Measurements from ENCODE around the gene PCSK6.

The PCSK6 gene

DNA sequence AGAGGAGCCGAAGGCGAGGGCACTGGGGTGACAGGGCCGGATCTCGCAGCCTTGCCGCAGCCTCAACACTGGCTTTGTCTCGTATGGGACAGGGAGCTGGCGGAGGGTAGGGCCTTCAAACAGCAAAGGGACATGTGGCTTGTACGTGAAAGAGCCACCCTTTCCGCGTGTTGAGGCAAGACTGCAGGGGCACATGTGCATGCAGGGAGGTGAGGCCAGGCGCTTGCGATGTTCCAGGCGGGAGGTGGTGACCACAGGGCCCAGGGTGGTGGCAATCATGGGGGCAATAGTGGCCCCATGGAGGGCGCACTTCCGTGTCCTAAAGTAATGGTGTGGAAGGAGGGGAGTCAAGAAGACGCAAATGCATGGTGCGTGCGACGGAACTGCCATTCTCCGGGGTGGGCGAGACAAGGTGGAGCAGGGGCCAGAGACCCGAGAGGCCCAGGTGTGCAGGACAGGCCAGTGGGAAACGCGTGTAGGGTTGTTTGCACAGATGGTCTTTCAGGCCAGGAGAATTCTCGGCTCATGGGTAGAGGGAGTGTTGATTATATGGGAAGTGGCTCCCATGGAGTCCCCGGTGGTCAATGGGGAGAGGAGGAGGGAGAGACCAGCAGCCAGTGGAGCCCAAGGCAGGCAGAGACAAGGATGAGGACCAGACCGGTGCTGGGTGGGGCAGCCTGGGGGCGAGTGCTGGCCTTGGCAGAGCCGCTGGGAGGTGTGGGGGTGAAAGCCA lies 45.8 kb upstream of the PCSK6 start:
- Histone ChIP-seq H3K4me2 (ENCODE audit: low read depth, low read length, poor library complexity, severe bottlenecking) (no peak overlapping the region), H3K4me3 (ENCODE audit: insufficient read depth, low read length, poor library complexity, severe bottlenecking) (no peak overlapping the region), H3K27me3 (ENCODE audit: low read length) (no peaks in the 10 kb centered on the region), H2AFZ (ENCODE audit: low read depth, low read length, severe bottlenecking) (no peak overlapping the region), H3F3A (ENCODE audit: insufficient read depth) (no peaks in the 10 kb centered on the region), H3K36me3 (ENCODE audit: low read length) (no peaks in the 10 kb centered on the region), H4K20me1 (ENCODE audit: low read depth, low read length) (no peaks in the 10 kb centered on the region), H3K9ac (ENCODE audit: low read length) (no peak overlapping the region), H3K27ac (ENCODE audit: low read depth, low read length) (no peak overlapping the region), H3K9me3 (ENCODE audit: insufficient read depth, low read length) (no peaks in the 10 kb centered on the region), H3K9me2 (replicated peaks; ENCODE audit: insufficient read depth, low read length) (no peaks in the 10 kb centered on the region), H3K79me2 (ENCODE audit: insufficient read depth, low read length) (no peaks in the 10 kb centered on the region)
- no peak for TF ChIP-seq EZH2phosphoT487 (conservative IDR thresholded peaks at IDR 0.05; ENCODE audit: low read length)
- TF ChIP-seq, protein P1, sequence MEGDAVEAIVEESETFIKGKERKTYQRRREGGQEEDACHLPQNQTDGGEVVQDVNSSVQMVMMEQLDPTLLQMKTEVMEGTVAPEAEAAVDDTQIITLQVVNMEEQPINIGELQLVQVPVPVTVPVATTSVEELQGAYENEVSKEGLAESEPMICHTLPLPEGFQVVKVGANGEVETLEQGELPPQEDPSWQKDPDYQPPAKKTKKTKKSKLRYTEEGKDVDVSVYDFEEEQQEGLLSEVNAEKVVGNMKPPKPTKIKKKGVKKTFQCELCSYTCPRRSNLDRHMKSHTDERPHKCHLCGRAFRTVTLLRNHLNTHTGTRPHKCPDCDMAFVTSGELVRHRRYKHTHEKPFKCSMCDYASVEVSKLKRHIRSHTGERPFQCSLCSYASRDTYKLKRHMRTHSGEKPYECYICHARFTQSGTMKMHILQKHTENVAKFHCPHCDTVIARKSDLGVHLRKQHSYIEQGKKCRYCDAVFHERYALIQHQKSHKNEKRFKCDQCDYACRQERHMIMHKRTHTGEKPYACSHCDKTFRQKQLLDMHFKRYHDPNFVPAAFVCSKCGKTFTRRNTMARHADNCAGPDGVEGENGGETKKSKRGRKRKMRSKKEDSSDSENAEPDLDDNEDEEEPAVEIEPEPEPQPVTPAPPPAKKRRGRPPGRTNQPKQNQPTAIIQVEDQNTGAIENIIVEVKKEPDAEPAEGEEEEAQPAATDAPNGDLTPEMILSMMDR (IDR thresholded peaks at IDR 0.05; ENCODE audit: insufficient read depth, low read length, poor library complexity, severe bottlenecking), result no peak

DNA sequence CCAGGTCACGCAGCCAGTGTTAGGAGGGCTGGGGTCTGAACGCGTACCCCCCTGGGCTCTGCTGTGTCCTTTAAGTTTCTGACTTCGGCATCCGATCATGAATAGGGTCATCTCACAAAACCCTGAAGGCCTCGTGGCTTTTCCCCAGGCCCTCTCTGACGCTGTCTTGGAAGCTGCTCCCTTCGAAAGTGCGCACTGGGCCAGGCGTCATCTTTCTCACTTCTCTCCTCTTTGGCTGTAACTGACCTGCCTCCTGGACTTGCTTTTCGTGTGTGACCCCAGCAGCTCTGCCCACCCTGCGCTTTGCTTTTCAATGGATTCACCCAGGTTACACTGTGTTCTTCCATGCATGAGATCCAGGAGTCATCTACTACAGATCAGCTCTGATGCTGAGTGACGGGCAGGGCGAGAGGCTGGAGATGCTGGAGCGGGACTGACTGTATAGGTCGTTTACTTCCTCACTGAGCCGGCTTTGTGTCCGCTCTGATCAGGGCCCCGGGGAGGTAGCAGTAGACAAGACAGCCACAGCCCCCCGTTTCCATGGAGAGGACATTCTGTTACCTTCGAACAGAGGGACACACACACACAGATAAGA lies 45.0 kb upstream of the PCSK6 start:
- Histone ChIP-seq H3K9me2 (replicated peaks; ENCODE audit: insufficient read depth, low read length) (no peaks in the 10 kb centered on the region), H3K4me3 (ENCODE audit: insufficient read depth, low read length, poor library complexity, severe bottlenecking) (no peak overlapping the region), H3K79me2 (ENCODE audit: insufficient read depth, low read length) (no peaks in the 10 kb centered on the region), H4K20me1 (ENCODE audit: low read depth, low read length) (no peaks in the 10 kb centered on the region), H2AFZ (ENCODE audit: low read depth, low read length, severe bottlenecking) (no peak overlapping the region), H3K4me2 (ENCODE audit: low read depth, low read length, poor library complexity, severe bottlenecking) (no peak overlapping the region), H3K27ac (ENCODE audit: low read depth, low read length) (no peak overlapping the region), H3K36me3 (ENCODE audit: low read length) (no peaks in the 10 kb centered on the region), H3K27me3 (ENCODE audit: low read length) (no peaks in the 10 kb centered on the region), H3F3A (ENCODE audit: insufficient read depth) (no peaks in the 10 kb centered on the region), H3K9ac (ENCODE audit: low read length) (no peak overlapping the region), H3K9me3 (ENCODE audit: insufficient read depth, low read length) (no peaks in the 10 kb centered on the region)
- no peak for TF ChIP-seq EZH2phosphoT487 (conservative IDR thresholded peaks at IDR 0.05; ENCODE audit: low read length)
- TF ChIP-seq, protein P1 (IDR thresholded peaks at IDR 0.05; ENCODE audit: insufficient read depth, low read length, poor library complexity, severe bottlenecking), result no peak

DNA sequence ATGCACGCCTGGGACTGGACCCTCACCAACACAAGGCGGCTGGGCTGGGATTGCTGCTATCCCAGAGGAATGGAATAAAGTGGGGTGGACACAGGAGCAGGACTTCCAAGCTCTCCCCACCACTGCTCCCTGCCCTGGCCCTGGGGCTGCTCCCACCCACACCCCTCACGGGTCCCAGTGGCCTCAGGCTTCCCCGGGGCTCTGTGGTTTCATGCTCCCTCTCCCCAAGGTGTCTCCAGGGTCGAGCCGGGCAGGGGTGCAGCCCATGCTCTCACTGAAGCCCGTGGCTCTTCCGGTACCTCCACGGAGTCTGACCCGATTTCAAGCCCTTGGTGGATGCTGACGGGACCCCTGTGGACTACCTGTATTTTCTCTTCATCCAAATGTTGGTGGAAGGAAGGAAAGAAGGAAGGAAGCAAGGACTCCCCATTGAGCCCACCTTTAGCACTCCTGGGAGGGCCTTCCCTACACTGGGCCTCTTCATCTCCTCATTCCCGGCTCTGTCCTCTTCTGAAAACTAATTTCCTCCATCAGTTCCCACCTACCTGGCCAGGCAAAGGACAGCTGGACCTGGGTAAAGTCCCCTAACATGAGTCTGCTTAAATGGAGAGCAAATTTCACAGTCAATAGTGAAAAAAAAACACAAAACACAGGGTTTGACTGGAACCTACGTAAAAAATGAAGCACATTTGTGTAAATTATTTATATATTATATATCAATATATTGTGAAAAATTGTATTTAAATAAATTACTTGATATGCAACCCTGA lies 44.0 kb upstream of the PCSK6 start:
- Histone ChIP-seq H3K9ac (ENCODE audit: low read length) (no peak overlapping the region), H3K36me3 (ENCODE audit: low read length) (no peaks in the 10 kb centered on the region), H3K79me2 (ENCODE audit: insufficient read depth, low read length) (no peaks in the 10 kb centered on the region), H3K4me3 (ENCODE audit: insufficient read depth, low read length, poor library complexity, severe bottlenecking) (no peak overlapping the region), H2AFZ (ENCODE audit: low read depth, low read length, severe bottlenecking) (no peak overlapping the region), H3K4me2 (ENCODE audit: low read depth, low read length, poor library complexity, severe bottlenecking) (no peak overlapping the region), H3K27ac (ENCODE audit: low read depth, low read length) (no peak overlapping the region), H3K9me3 (ENCODE audit: insufficient read depth, low read length) (no peaks in the 10 kb centered on the region), H3K27me3 (ENCODE audit: low read length) (no peaks in the 10 kb centered on the region), H3F3A (ENCODE audit: insufficient read depth) (no peaks in the 10 kb centered on the region), H3K9me2 (replicated peaks; ENCODE audit: insufficient read depth, low read length) (no peaks in the 10 kb centered on the region), H4K20me1 (ENCODE audit: low read depth, low read length) (no peaks in the 10 kb centered on the region)
- TF ChIP-seq, protein P1 (IDR thresholded peaks at IDR 0.05; ENCODE audit: insufficient read depth, low read length, poor library complexity, severe bottlenecking), result no peak
- no peak for TF ChIP-seq EZH2phosphoT487 (conservative IDR thresholded peaks at IDR 0.05; ENCODE audit: low read length)
